ENCODE results near the gene NACC2.

DNA sequence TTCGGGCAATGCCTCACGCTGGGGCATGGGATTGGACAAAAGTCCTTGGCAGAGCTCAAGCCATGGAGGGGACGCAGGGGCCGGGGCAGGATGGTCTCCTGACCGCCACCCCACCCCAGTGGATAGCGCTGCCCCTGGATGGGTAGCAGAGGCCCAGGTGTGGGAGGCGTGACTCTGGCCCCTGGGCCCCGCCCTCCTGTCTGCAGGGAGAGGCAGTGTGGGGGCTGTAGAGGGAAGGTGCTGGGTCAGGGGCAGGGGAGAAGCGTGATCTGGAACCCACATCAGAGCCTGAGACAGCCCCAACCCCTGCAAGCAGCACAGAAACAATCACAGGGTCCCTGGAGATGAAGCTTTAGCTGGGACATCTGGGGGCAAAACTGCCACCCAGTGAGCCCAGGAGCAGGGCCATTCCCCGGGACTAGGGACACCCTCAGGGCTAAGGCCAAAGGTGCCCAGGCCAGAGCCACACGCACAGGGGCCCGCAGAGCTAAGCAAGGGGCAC lies 36.2 kb downstream of the NACC2 start:
- TF ChIP-seq, protein P1, sequence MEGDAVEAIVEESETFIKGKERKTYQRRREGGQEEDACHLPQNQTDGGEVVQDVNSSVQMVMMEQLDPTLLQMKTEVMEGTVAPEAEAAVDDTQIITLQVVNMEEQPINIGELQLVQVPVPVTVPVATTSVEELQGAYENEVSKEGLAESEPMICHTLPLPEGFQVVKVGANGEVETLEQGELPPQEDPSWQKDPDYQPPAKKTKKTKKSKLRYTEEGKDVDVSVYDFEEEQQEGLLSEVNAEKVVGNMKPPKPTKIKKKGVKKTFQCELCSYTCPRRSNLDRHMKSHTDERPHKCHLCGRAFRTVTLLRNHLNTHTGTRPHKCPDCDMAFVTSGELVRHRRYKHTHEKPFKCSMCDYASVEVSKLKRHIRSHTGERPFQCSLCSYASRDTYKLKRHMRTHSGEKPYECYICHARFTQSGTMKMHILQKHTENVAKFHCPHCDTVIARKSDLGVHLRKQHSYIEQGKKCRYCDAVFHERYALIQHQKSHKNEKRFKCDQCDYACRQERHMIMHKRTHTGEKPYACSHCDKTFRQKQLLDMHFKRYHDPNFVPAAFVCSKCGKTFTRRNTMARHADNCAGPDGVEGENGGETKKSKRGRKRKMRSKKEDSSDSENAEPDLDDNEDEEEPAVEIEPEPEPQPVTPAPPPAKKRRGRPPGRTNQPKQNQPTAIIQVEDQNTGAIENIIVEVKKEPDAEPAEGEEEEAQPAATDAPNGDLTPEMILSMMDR (IDR thresholded peaks at IDR 0.05): no peak
- no peak for TF ChIP-seq EZH2phosphoT487 (IDR thresholded peaks at IDR 0.05)
- TF ChIP-seq EZH2 (IDR thresholded peaks at IDR 0.05): no peak

All from neural progenitor cell (in vitro differentiated cells).